Common myeloid progenitor, CD34-positive (primary cell): ENCODE measurements around the gene AGPS.
"Not testable (repeated sequence)": the region's sequence is repeated elsewhere in the genome, so short reads cannot be mapped to it uniquely, and the experiment has no call there.

Experiments
- CTCF ChIA-PET: fragments of 350-600 bp; sonication (Branson Sonifier 250); formaldehyde crosslinking; loops from one replicate; lab custom pipeline; 2021; ENCODE audit warnings: antibody characterized with exemption; lab: Charles Lee
- POLR2A ChIA-PET: fragments of 350-600 bp; sonication (Branson Sonifier 250); formaldehyde crosslinking; loops from one replicate; lab custom pipeline; 2021; ENCODE audit warnings: antibody characterized with exemption; lab: Charles Lee
- DNase-seq, 3 donors: peaks; one replicate each; pipeline versions ENCODE4 v3.0.0 to v3.0.0-alpha.2; 2013
- H3K27ac ChIP-seq, 2 experiments: 1 replicate in 1 of 2; 2 replicates in 1 of 2; pipeline ENCODE4 v1.7.0; 2013; ENCODE audit warnings: inconsistent platforms in 2 of 2, low read length in 2 of 2, mild to moderate bottlenecking in 2 of 2, low read depth in 1 of 2, moderate library complexity in 1 of 2; ENCODE audit not compliant: severe bottlenecking in 2 of 2, insufficient read depth in 1 of 2, poor library complexity in 1 of 2
- H3K27me3 ChIP-seq, 5 experiments: replicated peaks in 2 of 5; 1 replicate in 3 of 5; 2 replicates in 2 of 5; pipeline versions ENCODE4 v1.6.1 to v1.7.0; 2013; ENCODE audit warnings: low read length in 4 of 5, mild to moderate bottlenecking in 2 of 5, moderate library complexity in 2 of 5, inconsistent platforms in 1 of 5; ENCODE audit not compliant: insufficient read depth in 5 of 5, control insufficient read depth in 4 of 5
- H3K36me3 ChIP-seq, 4 experiments: 1 replicate in 2 of 4; 2 replicates in 2 of 4; pipeline versions ENCODE4 v1.6.1 to v1.7.0; 2013; ENCODE audit warnings: low read length in 3 of 4, control low read depth in 1 of 4, mild to moderate bottlenecking in 1 of 4; ENCODE audit not compliant: control insufficient read depth in 4 of 4, insufficient read depth in 4 of 4
- H3K4me1 ChIP-seq, 4 experiments: 1 replicate in 3 of 4; 2 replicates in 1 of 4; pipeline versions ENCODE4 v1.6.1 to v1.7.1; 2013; ENCODE audit warnings: low read length in 3 of 4, mild to moderate bottlenecking in 3 of 4, control low read depth in 1 of 4, inconsistent platforms in 1 of 4, moderate library complexity in 1 of 4; ENCODE audit not compliant: control insufficient read depth in 4 of 4, insufficient read depth in 4 of 4; ENCODE audit errors: control extremely low read depth in 1 of 4
- H3K4me3 ChIP-seq, 7 experiments: 1 replicate in 4 of 7; 2 replicates in 3 of 7; pipeline versions ENCODE4 v1.5.1 to v1.7.0; 2013; ENCODE audit warnings: mild to moderate bottlenecking in 7 of 7, low read length in 6 of 7, moderate library complexity in 6 of 7, inconsistent platforms in 2 of 7, low read depth in 2 of 7, control low read depth in 1 of 7; ENCODE audit not compliant: insufficient read depth in 4 of 7, control insufficient read depth in 1 of 7; ENCODE audit errors: extremely low read depth in 1 of 7
- H3K9me3 ChIP-seq, 5 experiments: 1 replicate in 4 of 5; 2 replicates in 1 of 5; pipeline versions ENCODE4 v1.6.1 to v1.7.1; 2013; ENCODE audit warnings: low read length in 4 of 5, mild to moderate bottlenecking in 2 of 5, inconsistent platforms in 1 of 5, low read depth in 1 of 5, moderate library complexity in 1 of 5; ENCODE audit not compliant: control insufficient read depth in 4 of 5, insufficient read depth in 2 of 5; ENCODE audit errors: control extremely low read depth in 1 of 5
- WGBS: methylation state at CpG from one replicate; pipeline ENCODE4 v1.1.5; 2013; ENCODE audit not compliant: insufficient coverage; 5-methylcytosine and 5-hydroxymethylcytosine counted together

Gene AGPS

DNA sequence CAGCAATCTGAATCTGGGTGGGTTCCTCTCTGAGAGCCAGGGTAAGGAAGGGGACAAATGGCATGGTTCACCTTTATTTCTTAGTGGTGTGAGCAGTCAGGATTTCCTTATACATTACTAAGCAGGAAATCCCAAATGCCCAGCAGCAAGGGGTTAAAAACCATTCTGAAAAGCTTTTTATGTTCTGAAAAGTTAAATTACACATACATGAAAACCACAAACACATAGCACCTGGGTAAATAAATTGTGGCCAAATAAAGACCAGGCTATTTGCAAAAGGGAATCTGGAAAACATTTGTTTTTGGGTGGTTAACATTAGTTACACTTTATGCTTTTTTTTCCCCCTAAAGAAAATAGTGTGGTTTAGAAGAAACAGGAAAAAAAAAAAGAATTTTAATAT lies 156.1 kb downstream of the AGPS start:
- no peak overlapping the region for H3K27ac ChIP-seq
- ChIA-PET POLR2A (no interaction called here), CTCF (interaction anchor here (0.6 to 1.0 kb wide), 2 partner anchors 17 to 82 kb away, joined by 3 read pairs; no protein-coding TSS in a partner anchor)
- no peak overlapping the region for H3K4me3 ChIP-seq
- H3K36me3 ChIP-seq: peaks cover 0 to 4% (median 0%) of the 10 kb centered on the region in 4 experiments
- H3K27me3 ChIP-seq: no peaks in the 10 kb centered on the region
- no peak for DNase-seq
- H3K9me3 ChIP-seq: peaks cover 0 to 12% (median 6%) of the 10 kb centered on the region in 5 experiments
- H3K4me1 ChIP-seq: peaks cover 2 to 11% (median 9%) of the 10 kb centered on the region in 4 experiments

DNA sequence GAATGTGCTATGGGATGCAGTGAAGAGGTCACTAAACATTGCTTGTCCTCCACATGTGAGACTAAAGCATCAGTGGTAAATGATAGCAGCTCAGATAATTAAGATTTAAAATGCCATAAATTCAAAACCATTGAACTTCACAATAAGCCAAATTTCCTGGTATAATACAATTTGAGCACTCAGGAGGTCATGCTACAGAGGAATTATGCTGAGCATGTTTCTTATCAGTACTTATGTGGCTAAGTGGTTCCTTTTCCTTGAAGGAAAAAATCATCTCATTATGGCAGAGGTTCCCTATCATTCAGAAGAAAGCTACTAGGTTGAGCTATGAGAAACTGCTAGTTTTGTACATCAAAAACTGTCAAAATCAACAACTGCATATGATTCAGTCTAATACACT lies 156.6 kb downstream of the AGPS start:
- Histone ChIP-seq H3K36me3 (peaks cover 0 to 4% (median 0%) of the 10 kb centered on the region in 4 experiments), H3K27ac (no peak overlapping the region), H3K4me1 (peaks cover 2 to 11% (median 9%) of the 10 kb centered on the region in 4 experiments), H3K27me3 (no peaks in the 10 kb centered on the region), H3K9me3 (peaks cover 0 to 12% (median 6%) of the 10 kb centered on the region in 5 experiments), H3K4me3 (no peak overlapping the region)
- DNase-seq: no peak
- CTCF ChIA-PET: interaction anchor here (0.6 kb wide), 1 partner anchor 83 kb away, joined by 3 read pairs; no protein-coding TSS in a partner anchor
- POLR2A ChIA-PET: interaction anchor here (0.9 kb wide), 1 partner anchor 14 kb away, joined by 3 read pairs; no protein-coding TSS in a partner anchor

DNA sequence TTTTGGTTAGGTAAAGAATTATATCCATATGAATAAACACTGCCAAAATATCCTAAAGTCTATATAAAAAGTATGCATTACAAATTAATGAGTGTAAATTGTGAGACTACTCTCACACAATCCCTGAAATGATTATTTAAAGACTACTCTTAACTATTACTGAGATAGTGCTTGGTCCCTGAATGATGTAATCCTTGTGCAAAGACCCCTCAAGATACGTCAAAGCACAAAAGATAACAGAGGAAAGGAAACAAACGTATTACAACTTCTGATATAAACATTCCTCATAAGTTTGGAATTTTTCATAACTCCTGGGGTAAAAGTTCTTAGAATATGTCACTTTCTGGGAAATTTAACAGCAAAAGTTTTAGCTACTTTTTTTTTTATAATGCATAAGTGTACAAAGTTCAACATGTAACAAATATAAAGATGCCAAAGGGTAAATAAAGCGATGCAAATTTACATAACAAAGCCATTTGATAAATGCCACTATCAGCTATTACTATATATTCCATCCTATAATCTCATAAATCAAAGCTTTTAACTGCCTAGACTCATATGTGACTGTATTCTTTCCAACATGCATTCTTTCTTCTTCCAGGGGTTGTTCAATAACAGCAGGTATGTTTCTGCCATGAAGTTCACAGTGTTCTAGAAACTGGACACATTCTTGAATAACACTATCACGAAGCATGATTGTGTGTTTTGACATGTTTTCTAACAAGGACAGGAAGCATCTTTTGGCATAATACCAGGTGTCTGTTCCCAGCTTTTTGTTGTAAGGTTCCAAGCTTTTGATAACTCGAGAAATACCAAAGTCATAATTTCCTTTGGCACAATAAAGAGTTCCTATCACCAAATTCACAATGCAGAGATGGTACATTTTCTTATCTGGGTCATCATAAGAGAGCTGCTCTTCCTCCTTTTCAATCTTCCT lies 158.0 kb downstream of the AGPS start:
- peaks cover 2 to 11% (median 9%) of the 10 kb centered on the region in 4 experiments for H3K4me1 ChIP-seq
- CTCF ChIA-PET: interaction anchor here (0.6 to 1.3 kb wide), 4 partner anchors 15 to 173 kb away, joined by 3 read pairs; no protein-coding TSS in a partner anchor
- WGBS: 100% methylated on average over 1 of the region's 5 CpGs
- peaks cover 0 to 10% (median 6%) of the 10 kb centered on the region in 5 experiments for H3K9me3 ChIP-seq
- POLR2A ChIA-PET: interaction anchor here (0.9 kb wide), 1 partner anchor 13 kb away, joined by 3 read pairs; no protein-coding TSS in a partner anchor
- DNase-seq: no peak
- H3K4me3 ChIP-seq: no peak overlapping the region
- H3K27me3 ChIP-seq: no peaks in the 10 kb centered on the region
- peaks cover 0 to 4% (median 0%) of the 10 kb centered on the region in 4 experiments for H3K36me3 ChIP-seq
- no peak overlapping the region for H3K27ac ChIP-seq

DNA sequence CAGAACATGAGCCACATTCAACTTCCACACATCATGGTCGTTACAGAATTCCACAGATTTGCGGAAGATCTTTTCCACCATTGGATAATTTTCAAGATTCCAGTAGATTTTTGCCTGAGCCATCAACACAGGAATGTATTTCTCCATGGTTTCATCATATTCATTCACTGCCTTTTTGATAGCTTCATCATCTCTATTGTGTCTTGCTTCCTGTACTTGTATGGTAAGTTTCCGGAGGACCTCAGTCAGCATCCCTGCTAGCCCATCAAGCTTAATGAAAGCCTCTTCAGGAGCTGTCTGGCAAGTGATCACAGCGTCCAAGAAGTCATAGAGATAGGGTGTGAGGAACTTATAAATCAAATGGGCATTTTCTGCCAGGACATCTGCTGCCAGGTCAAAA lies 158.8 kb downstream of the AGPS start:
- CTCF ChIA-PET: interaction anchor here (1.3 kb wide), 1 partner anchor 30 kb away, joined by 3 read pairs; no protein-coding TSS in a partner anchor
- H3K27me3 ChIP-seq, DNase-seq, POLR2A ChIA-PET, H3K36me3 ChIP-seq, H3K4me3 ChIP-seq, H3K27ac ChIP-seq, H3K9me3 ChIP-seq: not testable (repeated sequence)
- 84% methylated on average over 3 of the region's 4 CpGs for WGBS
- peaks cover 2 to 11% (median 9%) of the 10 kb centered on the region in 4 experiments for H3K4me1 ChIP-seq

DNA sequence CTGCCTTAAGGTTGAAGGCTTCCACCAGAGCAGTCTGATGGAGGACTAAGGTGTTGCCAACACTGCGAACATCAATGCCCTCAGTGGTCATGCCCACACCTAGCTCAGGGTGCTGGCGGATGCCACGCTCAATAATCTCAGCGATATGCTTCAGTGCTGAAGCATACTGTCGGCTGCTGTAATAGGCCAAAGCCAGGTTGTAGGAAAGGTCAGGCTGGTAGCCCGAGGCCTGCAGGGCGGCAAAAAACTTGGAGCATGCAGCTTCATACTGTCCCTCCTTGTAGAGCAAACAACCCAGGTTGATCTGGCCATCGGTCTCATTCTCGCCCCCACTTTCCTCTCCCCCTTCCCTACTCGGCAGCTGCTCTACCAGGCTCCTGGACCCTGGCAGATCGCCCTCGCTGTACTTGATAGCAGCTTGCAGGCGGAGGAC lies 159.4 kb downstream of the AGPS start:
- Histone ChIP-seq H3K27me3 (no peaks in the 10 kb centered on the region), H3K4me3 (peak overlapping the region; percentile 32 to 97 (median 91)), H3K9me3 (no peaks in the 10 kb centered on the region), H3K36me3 (no peaks in the 10 kb centered on the region), H3K27ac (peak overlapping the region; percentile 99 to 100), H3K4me1 (peaks cover 2 to 11% (median 9%) of the 10 kb centered on the region in 4 experiments)
- ChIA-PET POLR2A (no interaction called here), CTCF (interaction anchor here (0.9 kb wide), 1 partner anchor 12 kb away, joined by 3 read pairs; no protein-coding TSS in a partner anchor)
- 57% methylated on average over 8 of the region's 13 CpGs for WGBS
- DNase-seq: no peak

DNA sequence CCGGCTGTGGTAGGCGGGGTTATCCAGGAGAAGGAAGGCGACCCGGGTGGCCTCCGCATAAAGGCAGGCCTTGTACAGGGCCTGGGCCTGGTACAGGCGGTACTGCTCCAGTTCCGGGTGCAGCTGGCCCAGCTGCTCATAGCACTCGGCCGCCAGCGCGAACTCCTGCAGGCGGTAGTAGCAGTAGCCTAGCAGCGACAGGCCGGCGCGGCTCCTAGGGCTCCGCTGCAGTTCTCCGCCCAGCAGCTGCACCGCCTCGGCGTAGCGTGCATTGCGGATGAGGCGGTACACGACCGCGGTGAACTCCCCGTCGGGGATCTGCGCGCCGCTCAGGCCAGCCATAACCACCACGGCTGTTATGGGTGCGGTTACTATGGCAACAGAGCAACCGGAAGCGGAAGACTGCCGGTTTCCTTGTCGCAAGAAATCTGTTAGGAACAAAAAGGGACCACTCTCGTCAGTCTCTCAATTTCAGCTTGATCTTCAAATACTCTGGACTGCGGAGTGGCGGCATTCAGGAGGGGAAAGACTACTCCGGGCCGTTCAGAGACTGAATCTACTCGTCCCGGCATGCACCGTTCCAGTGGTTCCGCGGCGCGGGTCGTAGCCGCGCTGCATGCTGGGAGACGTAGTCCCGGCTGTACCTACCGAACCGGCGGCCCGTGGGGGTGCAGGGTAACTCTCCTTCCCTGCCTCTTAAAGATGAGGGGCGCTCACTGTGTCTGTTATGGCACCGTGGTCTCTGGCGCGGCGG lies 160.0 kb downstream of the AGPS start:
- no peaks in the 10 kb centered on the region for H3K27me3 ChIP-seq
- peak overlapping the region; percentile 81 to 97 (median 91) for H3K4me3 ChIP-seq
- H3K27ac ChIP-seq: peak overlapping the region; percentile 99 to 100
- peaks cover 2 to 11% (median 9%) of the 10 kb centered on the region in 4 experiments for H3K4me1 ChIP-seq
- H3K9me3 ChIP-seq: no peaks in the 10 kb centered on the region
- under 1% methylated on average over 53 of the region's 64 CpGs for WGBS
- no peaks in the 10 kb centered on the region for H3K36me3 ChIP-seq
- peak; percentile 93 to 98 (median 98) for DNase-seq
- POLR2A ChIA-PET: no interaction called here
- CTCF ChIA-PET: interaction anchor here (0.9 kb wide), 1 partner anchor 13 kb away, joined by 3 read pairs; no protein-coding TSS in a partner anchor
